GM23248 (cell line): ENCODE results near the gene DUSP7. TPM values are rescaled to one million over a fixed set of nuclear protein-coding genes. Genes with fewer than 3 reads are reported as not detected.

Experiments used
- DNase-seq: peaks from one replicate; pipeline ENCODE4 v3.0.0-alpha.2; 2015
- H2AFZ ChIP-seq: fragments of 200-600 bp; sonication (generic); 2 replicates; pipeline ENCODE4 v1.6.1; 2016; ENCODE audit warnings: antibody characterized with exemption
- H3F3A ChIP-seq: fragments of 200-600 bp; sonication (generic); 2 replicates; pipeline ENCODE4 v1.6.1; 2016; ENCODE audit warnings: mild to moderate bottlenecking, antibody characterized with exemption, mixed run types; ENCODE audit not compliant: insufficient read depth
- H3K27ac ChIP-seq: fragments of 200-600 bp; sonication (generic); 2 replicates; pipeline ENCODE4 v1.5.1; 2016; ENCODE audit warnings: mild to moderate bottlenecking
- H3K27me3 ChIP-seq: fragments of 200-600 bp; sonication (generic); replicated peaks from 2 replicates; pipeline ENCODE4 v1.6.1; 2016; ENCODE audit warnings: mild to moderate bottlenecking; ENCODE audit not compliant: insufficient read depth
- H3K36me3 ChIP-seq: fragments of 200-600 bp; sonication (generic); 2 replicates; pipeline ENCODE4 v1.6.1; 2016; ENCODE audit warnings: low read depth, mild to moderate bottlenecking
- H3K4me1 ChIP-seq: fragments of 200-600 bp; sonication (generic); 2 replicates; pipeline ENCODE4 v1.6.1; 2016; ENCODE audit warnings: mild to moderate bottlenecking; ENCODE audit not compliant: insufficient read depth
- H3K4me2 ChIP-seq: fragments of 200-600 bp; sonication (generic); one replicate; pipeline ENCODE4 v1.6.1; 2016; ENCODE audit warnings: mild to moderate bottlenecking; ENCODE audit not compliant: unreplicated experiment
- H3K4me3 ChIP-seq: fragments of 200-600 bp; sonication (generic); 2 replicates; pipeline ENCODE4 v1.5.1; 2016; ENCODE audit warnings: mild to moderate bottlenecking
- H3K79me2 ChIP-seq: fragments of 200-600 bp; sonication (generic); 2 replicates; pipeline ENCODE4 v1.6.1; 2016; ENCODE audit warnings: mild to moderate bottlenecking; ENCODE audit not compliant: insufficient read depth
- H3K9ac ChIP-seq: fragments of 200-600 bp; sonication (generic); 2 replicates; pipeline ENCODE4 v1.6.1; 2016; ENCODE audit warnings: mild to moderate bottlenecking
- H3K9me2 ChIP-seq: fragments of 200-600 bp; sonication (generic); 2 replicates; pipeline ENCODE4 v1.6.1; 2016; ENCODE audit warnings: mixed run types, mild to moderate bottlenecking, moderate library complexity; ENCODE audit not compliant: insufficient read depth
- H3K9me3 ChIP-seq: fragments of 200-600 bp; sonication (generic); one replicate; pipeline ENCODE4 v1.6.1; 2017; ENCODE audit warnings: low read depth
- H4K20me1 ChIP-seq: fragments of 200-600 bp; sonication (generic); 2 replicates; pipeline ENCODE4 v1.6.0; 2016; ENCODE audit not compliant: insufficient read depth
- EZH2 ChIP-seq: fragments of 200-600 bp; sonication (generic); IDR thresholded peaks from 2 replicates; pipeline ENCODE4 v1.6.1; 2018; ENCODE audit warnings: antibody characterized with exemption, mild to moderate bottlenecking; ENCODE audit not compliant: insufficient read depth, poor library complexity, severe bottlenecking
- EZH2phosphoT487 ChIP-seq: fragments of 200-600 bp; sonication (generic); IDR thresholded peaks from 2 replicates; pipeline ENCODE4 v1.6.1; 2018; ENCODE audit warnings: antibody characterized with exemption, moderate library complexity, mild to moderate bottlenecking, low read depth; ENCODE audit not compliant: insufficient read depth
- WGBS, 2 experiments: methylation state at CpG; one replicate each; pipeline ENCODE4 v1.1.6; 2015 to 2017; ENCODE audit warnings: low lambda C conversion rate in 2 of 2, low coverage in 1 of 2; ENCODE audit errors: missing lambda C conversion rate in 2 of 2; 5-methylcytosine and 5-hydroxymethylcytosine counted together
- in situ Hi-C: fragments of 300-500 bp; cut with MboI; formaldehyde crosslinking; loops from 2 replicates; pipeline ENCODE4 v1.15.0; 2020
- polyA plus RNA-seq: library from polyadenylated mRNA; unstranded; fragments of >200 nt; fragmentation: Nextera tagmentation; extraction: Ambion mirVana; gene quantifications from 2 replicates; pipeline ENCODE4 v1.2.1, GENCODE V29; 2016
- total RNA-seq: library from RNA; depleted of rRNA; stranded (reverse); fragments of >200 nt; shearing (Covaris generic); gene quantifications from 2 replicates; pipeline ENCODE4 v1.2.3, GENCODE V29; 2014

The DUSP7 gene
- total and polyA plus RNA-seq, 2 experiments from 2014 or later = 5.8 to 17.7 TPM

DNA sequence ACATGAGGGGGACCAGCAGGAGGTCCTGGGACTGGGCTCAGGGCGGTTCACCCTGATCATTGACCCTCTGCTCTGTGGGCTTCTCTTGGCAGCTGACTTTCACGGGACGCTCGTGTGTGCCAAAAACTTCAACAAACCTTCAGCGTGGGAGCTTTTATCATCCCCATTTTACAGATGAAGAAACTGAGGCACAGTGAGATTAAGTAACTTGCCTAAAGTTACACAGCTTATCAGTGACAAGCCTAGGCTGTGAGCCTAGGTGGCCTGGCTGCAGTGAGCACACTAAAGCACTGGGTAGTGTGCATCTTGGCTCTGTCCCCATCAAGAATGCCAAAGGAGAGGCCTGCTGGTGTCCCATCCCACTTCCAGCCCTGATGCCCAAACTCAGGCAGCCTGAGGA lies 23.6 kb upstream of the DUSP7 start:
- no peaks in the 10 kb centered on the region for H4K20me1 ChIP-seq
- WGBS, 2 experiments = 92% methylated on average over 5 of the region's 5 CpGs
- no peaks in the 10 kb centered on the region for H3K27me3 ChIP-seq
- no peak overlapping the region for H2AFZ ChIP-seq
- H3K36me3 ChIP-seq = no peaks in the 10 kb centered on the region
- TF ChIP-seq EZH2phosphoT487 = no peak
- TF ChIP-seq EZH2 = no peak
- H3K9me3 ChIP-seq = no peaks in the 10 kb centered on the region
- no peaks in the 10 kb centered on the region for H3K4me1 ChIP-seq
- DNase-seq = no peak
- H3F3A ChIP-seq = no peaks in the 10 kb centered on the region
- no peak overlapping the region for H3K4me3 ChIP-seq
- no peak overlapping the region for H3K4me2 ChIP-seq
- H3K27ac ChIP-seq = no peak overlapping the region
- no peaks in the 10 kb centered on the region for H3K9me2 ChIP-seq
- no peaks in the 10 kb centered on the region for H3K79me2 ChIP-seq
- in situ Hi-C loops = no loop called here
- H3K9ac ChIP-seq = no peak overlapping the region

- in situ Hi-C loops = no loop called here
- Histone ChIP-seq H3K9me3 (no peaks in the 10 kb centered on the region), H3K9me2 (no peaks in the 10 kb centered on the region), H3K9ac (no peak overlapping the region), H4K20me1 (no peaks in the 10 kb centered on the region), H3K4me2 (no peak overlapping the region), H3K27me3 (no peaks in the 10 kb centered on the region), H3K36me3 (no peaks in the 10 kb centered on the region), H3F3A (no peaks in the 10 kb centered on the region), H3K79me2 (no peaks in the 10 kb centered on the region), H3K27ac (no peak overlapping the region), H2AFZ (no peak overlapping the region), H3K4me1 (no peaks in the 10 kb centered on the region), H3K4me3 (no peak overlapping the region)
- WGBS, 2 experiments = 96 to 97% methylated on average over 19 of the region's 19 CpGs
- no peak for DNase-seq
- no peak for TF ChIP-seq EZH2phosphoT487
- no peak for TF ChIP-seq EZH2
Measured at GRCh38 chr3:52078781-52079560, 22.6 kb upstream of the DUSP7 start.

- 57 to 59% methylated on average over 3 of the region's 3 CpGs for WGBS, 2 experiments
- TF ChIP-seq EZH2 = no peak
- no peak for TF ChIP-seq EZH2phosphoT487
- in situ Hi-C loops = no loop called here
- Histone ChIP-seq H3K4me3 (no peak overlapping the region), H2AFZ (no peak overlapping the region), H3K9ac (no peak overlapping the region), H3K4me2 (no peak overlapping the region), H3K9me3 (no peaks in the 10 kb centered on the region), H3K9me2 (no peaks in the 10 kb centered on the region), H4K20me1 (no peaks in the 10 kb centered on the region), H3F3A (no peaks in the 10 kb centered on the region), H3K27ac (no peak overlapping the region), H3K4me1 (no peaks in the 10 kb centered on the region), H3K79me2 (no peaks in the 10 kb centered on the region), H3K27me3 (no peaks in the 10 kb centered on the region), H3K36me3 (no peaks in the 10 kb centered on the region)
- no peak for DNase-seq
Measured at GRCh38 chr3:52077925-52078324, 21.6 kb upstream of the DUSP7 start.

DNA sequence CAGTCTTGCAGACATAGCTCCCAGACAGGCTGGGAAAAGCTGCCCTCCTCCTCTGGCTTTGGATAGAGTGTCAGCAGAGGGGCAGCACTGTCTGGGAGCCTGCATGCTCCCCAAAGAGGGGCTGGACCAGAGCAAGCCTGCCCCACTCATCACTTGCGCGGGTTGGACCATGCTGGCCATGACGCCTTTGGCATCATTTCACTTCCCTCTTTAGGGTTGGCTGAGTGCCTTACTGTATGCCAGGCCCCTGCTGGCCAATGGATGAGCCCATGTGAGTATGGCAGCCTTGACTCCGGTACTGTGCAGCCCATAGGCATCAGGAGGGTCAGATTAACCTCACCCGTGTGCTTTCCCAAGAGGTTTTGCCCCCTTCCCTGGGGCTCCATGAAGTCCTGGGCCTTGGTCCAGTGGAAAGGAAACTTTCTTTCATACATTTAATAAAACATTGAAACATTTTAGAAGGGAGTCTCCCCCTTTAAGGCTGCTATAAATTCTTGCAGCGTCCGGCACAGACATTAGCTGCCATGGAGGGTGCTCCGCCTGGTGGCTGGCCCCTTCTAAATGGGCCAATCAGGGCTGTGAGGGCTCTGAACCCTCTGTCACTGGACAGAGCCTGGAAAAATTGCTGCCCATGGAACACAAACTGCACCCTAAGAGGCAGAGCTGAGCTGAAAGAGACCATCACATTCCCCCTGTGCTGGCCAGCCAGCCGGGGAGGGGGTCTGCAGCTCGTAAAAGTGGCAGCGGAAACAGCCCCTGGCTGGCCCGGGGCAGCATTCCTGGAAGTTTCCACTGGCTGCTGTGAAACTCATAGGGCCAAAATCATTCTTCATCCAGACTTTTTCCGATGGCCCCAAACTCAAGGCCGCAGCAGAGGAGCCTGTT lies 20.8 kb upstream of the DUSP7 start:
- H3K79me2 ChIP-seq = no peaks in the 10 kb centered on the region
- H3K9me2 ChIP-seq = no peaks in the 10 kb centered on the region
- in situ Hi-C loops = no loop called here
- H3F3A ChIP-seq = no peaks in the 10 kb centered on the region
- H4K20me1 ChIP-seq = no peaks in the 10 kb centered on the region
- H3K9me3 ChIP-seq = no peaks in the 10 kb centered on the region
- no peak overlapping the region for H3K27ac ChIP-seq
- no peak overlapping the region for H3K4me2 ChIP-seq
- no peak overlapping the region for H3K9ac ChIP-seq
- H3K36me3 ChIP-seq = no peaks in the 10 kb centered on the region
- H3K4me1 ChIP-seq = no peaks in the 10 kb centered on the region
- 63 to 65% methylated on average over 14 of the region's 14 CpGs for WGBS, 2 experiments
- H2AFZ ChIP-seq = no peak overlapping the region
- TF ChIP-seq EZH2 = no peak
- no peaks in the 10 kb centered on the region for H3K27me3 ChIP-seq
- no peak for DNase-seq
- H3K4me3 ChIP-seq = no peak overlapping the region
